ENCODE data around the gene RFPL2.

DNA sequence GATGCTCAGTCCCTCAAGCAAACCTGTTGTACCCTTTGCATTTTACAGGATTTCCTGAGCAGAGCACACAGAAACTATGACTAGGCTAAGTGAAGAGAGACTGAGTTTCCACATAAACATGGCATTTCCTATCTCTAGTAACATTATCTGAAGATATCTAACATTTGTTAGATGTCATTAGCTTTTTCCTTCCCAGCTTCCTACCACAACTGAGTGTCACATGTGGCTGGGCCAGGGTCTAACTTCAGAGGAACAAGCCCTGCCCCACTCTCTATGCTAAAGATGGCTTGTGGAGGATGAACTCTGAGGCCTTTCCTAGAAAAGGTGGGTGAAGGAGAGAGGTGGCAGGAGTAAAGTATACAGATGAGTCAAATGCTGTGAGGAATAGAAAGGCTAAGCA, 62.3 kb downstream of the RFPL2 start:
- TF ChIP-seq, protein P1, sequence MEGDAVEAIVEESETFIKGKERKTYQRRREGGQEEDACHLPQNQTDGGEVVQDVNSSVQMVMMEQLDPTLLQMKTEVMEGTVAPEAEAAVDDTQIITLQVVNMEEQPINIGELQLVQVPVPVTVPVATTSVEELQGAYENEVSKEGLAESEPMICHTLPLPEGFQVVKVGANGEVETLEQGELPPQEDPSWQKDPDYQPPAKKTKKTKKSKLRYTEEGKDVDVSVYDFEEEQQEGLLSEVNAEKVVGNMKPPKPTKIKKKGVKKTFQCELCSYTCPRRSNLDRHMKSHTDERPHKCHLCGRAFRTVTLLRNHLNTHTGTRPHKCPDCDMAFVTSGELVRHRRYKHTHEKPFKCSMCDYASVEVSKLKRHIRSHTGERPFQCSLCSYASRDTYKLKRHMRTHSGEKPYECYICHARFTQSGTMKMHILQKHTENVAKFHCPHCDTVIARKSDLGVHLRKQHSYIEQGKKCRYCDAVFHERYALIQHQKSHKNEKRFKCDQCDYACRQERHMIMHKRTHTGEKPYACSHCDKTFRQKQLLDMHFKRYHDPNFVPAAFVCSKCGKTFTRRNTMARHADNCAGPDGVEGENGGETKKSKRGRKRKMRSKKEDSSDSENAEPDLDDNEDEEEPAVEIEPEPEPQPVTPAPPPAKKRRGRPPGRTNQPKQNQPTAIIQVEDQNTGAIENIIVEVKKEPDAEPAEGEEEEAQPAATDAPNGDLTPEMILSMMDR (IDR thresholded peaks at IDR 0.05; ENCODE audit: low read length) = no peak
- TF ChIP-seq EZH2 (optimal IDR thresholded peaks at IDR 0.05; ENCODE audit: low read depth, low read length) = no peak
